GM12874 (cell line): ENCODE data around the gene GNPDA1.

ENCODE experiments used
- CTCF ChIP-seq: IDR thresholded peaks from 2 replicates; pipeline ENCODE4 v1.5.1; 2011; ENCODE audit warnings: low read depth, mild to moderate bottlenecking, control low read depth, low read length, moderate library complexity; ENCODE audit not compliant: insufficient read depth

Gene GNPDA1

GRCh38 chr5:142006363-142007236, 6.2 kb downstream of the GNPDA1 start:
- no peak for TF ChIP-seq CTCF

GRCh38 chr5:142003266-142003800, 9.5 kb downstream of the GNPDA1 start:
- TF ChIP-seq CTCF = no peak

GRCh38 chr5:142000704-142001484, 11.9 kb downstream of the GNPDA1 start:
- no peak for TF ChIP-seq CTCF

- TF ChIP-seq CTCF = no peak
Measured at GRCh38 chr5:142000173-142000572, 12.7 kb downstream of the GNPDA1 start.

DNA sequence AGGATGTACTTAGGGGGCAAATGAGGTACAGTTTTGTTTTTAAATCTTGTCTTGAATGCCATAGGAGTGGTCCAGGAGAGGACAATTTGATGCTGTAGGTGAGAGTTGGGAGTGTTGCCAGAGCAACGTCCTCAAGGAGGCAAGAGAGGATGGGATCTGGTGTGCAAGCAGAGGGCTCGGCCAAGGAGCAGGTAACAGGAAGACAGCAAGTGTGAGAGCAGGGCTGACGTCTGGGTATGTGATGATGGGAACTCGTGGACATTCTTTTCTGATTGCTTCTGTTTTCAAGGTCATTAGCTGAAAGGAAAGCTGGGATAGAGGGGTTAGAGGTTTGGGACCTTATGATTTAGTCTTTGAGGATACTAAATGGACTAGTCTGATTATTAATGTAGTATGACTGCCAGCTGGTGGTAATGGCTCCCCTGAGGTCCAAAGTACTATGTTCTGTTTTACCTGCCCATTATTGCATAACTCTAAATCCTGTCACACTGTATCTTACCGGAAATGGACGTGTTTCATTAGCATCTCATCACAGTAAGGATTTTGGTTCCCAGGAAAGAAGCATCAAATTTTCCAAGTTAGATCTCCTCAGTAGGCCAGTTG, 15.4 kb downstream of the GNPDA1 start:
- no peak for TF ChIP-seq CTCF

DNA sequence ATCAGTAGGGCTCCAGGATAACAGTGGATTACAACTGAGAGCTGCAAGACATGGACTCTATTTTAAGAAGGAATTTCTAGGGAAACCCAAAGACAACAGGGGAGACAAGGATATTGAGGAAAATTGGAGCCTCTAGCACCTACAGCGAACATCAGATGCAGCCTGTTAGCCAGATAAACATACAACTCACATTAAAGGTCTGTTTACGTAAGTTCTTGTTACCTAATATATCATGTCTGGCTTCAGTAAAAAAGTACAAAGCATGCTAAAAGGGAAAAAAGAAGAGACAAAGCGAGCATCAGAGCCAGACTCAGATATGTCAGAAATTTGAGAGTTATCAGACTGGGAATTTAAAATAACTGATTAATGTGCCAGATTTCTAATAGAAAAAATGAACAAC, 17.2 kb downstream of the GNPDA1 start:
- no peak for TF ChIP-seq CTCF

GRCh38 chr5:141994511-141995136, 18.2 kb downstream of the GNPDA1 start:
- TF ChIP-seq CTCF = no peak
